Activated effector memory CD4-positive, alpha-beta T cell treated with Interleukin-2 at 50 U/mL for 16 hours (primary cell): ENCODE measurements around the gene CFAP61.

Source experiments
- DNase-seq: peaks from one replicate; pipeline ENCODE4 v3.0.0-alpha.2; 2020

The CFAP61 gene

DNA sequence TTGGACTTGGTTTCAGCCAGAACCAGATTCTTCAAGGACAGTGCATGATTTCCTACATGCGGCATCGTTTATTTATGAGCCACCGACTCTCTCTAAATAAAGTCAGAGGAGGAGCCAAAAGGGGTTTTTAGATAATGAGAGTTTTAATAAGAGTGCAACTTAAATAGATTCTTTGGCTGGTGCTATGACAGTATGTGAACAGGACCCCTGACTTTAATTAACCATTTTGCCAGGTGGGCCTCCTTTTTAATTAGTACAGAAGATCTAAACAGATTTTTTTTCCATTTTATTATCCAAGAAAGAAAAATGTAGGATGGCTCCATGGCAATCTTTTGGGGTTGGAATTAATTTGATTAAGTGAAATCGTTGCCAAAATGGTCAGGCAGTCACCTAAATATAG is 240.8 kb downstream of the CFAP61 start:
- no peak for DNase-seq

DNA sequence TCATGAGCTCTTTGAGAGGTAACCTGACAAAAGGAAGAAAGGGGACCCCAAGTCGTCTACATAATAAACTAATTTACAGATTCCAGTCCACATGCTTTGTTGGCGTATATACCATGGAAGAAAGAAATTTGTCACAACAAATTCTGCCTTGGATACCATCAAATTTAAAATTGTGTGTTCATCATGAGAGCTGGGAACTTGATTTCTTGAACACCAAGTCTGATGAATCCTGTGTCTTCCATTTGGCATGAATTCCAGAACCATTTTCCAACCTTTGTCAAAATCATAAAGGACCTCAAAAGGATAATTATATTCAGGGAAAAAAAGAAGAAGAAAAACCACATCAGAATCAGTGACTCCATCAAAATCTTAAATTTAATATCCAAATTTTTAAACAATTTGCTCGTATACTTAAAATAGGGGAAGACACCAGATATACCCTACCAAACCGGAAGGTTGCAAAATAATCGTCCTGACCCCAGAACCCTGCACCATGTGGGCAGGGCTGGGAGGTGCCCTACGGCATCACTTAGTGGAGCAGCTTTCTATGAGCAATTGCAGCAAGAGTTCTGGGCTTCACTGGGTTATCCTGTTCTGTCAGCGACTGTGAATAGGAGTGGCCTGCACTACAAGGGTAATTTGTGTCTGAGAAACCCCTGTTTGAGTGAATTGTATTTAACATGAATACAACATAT is 241.5 kb downstream of the CFAP61 start:
- no peak for DNase-seq

DNA sequence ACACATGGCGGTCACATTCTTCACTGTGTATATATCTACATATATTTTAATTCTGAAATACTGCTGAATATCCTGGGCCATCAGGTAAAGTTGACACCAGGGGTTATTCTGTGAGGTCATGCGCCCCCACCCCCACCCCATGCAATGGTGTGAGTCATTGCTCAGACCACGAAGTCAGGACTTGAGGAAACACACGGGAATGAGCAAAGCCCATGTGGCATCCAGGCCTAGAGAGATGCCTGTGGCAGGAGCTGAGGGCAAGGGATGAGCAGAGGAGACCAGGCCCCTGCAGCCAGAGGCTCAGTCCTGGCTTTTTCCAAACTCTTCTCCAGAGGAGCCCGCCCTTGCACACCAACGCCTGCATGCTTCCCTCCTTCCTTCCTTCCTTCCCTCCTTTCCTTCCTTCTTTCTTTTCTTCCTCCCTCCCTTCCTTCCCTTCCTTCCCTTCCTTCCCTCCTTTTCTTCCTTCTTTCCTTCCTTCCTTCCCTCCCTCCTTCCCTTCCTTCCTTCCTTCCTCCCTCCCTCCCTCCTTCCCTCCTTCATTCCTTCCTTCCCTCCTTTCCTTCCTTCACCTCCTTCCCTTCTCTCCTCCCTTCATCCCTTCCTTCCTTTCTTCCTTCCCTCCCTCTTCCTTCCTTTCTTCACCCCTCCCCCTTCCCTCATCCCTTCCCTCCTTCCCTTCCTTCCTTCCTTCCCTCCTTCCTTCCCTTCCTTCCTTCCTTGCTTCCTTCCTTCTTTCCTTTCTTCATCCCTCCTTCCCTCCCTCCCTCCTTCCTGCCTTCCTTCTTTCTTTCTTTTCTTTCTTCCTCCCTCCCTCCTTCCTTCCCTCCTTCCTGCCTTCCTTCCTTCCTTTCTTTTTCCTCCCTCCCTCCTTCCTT is 243.5 kb downstream of the CFAP61 start:
- DNase-seq: no peak

DNA sequence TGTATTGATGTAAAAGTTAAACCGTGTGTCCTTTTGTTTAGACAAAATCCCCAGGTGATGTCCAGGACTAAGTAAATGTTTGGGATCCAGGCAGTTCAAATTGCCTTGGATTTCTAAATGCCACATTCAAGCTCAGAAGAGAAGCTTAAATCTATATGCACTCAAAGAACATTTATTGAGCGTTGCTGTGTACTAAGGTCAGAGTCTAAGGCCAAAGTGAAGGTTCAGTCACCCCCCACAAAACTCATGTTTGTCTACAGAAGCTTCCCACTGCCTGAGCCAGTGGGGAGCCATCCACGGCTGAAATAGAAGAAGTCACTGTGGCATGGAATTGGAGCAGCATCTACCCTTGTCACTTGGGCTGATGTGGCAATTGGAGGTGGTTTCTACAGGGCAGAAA is 244.8 kb downstream of the CFAP61 start:
- no peak for DNase-seq

DNA sequence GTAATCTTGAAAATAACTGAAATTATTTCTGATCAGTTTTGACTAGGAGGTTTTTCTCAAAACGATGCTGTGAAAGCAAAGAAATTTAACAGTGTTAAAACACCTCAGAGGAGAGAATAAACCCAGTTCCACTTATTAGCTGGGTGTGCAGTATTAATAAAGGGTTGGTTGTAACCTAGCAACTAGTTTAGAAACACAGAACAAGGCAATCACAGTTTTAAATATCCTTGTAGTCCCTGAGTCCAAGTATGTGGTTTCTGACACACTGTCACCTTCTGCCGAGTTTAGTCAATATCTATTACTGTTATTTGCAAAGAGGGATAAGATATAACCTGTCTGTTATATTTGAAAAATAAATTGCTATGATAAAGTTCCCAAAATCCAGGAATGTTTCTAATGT is 245.4 kb downstream of the CFAP61 start:
- DNase-seq: no peak

DNA sequence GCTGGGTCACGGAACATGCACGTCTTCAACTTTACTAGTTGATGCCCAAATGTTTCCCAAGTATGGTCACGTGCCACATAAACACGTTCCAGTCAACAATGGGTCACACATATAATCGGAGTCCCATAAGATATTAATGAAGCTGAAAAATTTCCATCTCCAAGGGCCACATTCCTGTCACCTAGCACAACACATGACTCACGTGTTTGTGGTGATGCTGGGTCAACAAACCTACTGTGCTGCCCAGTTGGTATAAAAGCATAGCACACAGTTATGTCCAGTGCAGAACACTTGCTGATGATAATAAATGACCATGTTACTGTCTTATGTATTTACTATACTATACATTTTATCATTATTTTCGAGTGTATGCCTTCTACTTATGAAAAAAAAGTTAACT is 247.6 kb downstream of the CFAP61 start:
- DNase-seq: no peak

DNA sequence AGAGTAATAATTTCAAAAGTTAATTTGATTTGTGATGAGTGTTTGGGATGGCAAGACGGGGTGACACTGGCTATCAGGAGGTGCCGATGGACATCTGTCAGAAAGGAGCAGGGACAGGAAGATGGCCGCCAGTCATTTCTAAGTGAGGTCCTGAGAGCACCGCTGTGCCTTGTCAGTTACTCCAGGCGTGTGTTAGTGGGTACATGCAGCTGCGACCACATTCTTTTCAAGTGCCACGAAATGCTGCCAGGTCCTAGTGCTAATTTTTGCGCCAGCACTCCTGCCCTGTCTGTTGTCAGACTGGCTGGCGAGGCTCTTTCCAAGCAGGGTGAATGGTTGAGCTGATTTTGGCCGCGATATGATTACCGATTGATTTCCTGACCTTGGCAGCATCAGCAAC is 251.0 kb downstream of the CFAP61 start:
- DNase-seq: no peak

DNA sequence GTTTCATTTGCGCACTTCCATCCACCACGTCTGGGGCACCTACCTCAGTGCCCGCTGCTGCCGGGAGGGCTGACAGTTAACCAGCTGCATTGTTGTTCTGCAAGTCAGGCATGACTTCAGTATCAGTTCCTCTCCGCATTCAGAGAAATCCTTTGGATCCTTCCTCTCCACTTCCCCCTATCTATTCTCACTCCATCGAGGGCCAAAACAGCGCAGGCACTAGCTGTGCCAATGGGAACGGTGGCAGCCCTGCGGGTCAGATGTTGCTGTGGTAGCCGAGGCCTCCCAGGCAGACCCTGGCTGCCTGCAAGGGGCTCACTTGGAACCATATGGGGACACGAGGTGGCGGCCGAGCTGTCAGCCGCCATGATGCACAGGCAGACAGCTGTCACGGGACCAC is 251.4 kb downstream of the CFAP61 start:
- no peak for DNase-seq

DNA sequence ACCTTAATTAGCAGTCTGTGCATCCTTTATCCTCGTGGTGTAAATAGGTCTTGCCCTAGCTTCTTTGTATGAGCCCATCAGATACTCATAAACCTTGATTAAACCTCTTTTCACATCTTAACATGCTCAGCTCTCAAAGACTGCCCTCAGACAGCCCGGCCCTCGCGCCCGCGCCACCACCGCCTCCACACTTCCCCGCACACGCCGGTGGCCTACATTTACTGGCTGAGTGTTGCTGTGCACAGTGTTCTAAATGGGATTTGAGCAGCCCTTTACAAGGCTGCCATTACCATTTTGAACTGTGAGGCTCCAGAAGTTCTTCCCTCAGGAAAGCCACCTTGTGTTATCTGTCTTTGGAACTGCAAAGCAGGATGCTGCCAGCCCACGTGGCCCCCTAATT is 252.6 kb downstream of the CFAP61 start:
- DNase-seq: no peak

DNA sequence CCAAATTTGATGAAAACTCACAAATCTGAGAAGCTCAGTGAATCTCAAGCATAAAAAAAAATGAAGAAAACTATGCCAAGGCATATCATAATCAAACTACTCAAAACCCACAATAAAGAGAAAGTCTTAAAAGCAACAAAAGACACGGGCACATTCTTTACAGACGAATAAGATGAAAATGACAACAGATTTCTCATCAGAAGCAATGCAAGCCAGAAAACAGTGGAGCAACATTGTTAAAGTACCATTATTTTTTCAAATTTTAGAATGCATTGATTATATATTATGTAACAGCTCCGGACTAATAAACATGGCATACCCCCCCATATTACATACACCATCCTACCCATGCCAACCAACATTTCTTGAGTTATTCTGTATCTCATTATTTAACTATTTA is 260.2 kb downstream of the CFAP61 start:
- DNase-seq: no peak

DNA sequence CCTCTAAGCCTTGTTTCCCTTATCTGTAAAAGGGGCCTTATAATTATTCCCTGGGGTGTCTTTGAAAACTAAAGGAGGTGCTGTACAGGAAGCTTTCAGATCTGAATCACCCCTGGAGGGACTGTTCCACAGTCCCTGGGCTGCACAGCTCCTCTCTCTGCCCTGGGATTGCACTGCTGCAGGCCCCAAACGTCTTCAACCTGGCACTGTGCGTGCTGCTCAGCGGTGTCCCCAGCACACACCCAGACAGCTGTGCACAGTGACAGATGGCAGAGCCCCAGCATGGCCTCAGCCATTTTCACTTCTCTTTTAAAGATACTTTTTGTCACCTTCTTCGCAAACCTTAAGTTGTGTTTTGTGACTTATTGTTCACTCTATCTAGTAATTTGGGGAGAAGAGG is 264.9 kb downstream of the CFAP61 start:
- no peak for DNase-seq

DNA sequence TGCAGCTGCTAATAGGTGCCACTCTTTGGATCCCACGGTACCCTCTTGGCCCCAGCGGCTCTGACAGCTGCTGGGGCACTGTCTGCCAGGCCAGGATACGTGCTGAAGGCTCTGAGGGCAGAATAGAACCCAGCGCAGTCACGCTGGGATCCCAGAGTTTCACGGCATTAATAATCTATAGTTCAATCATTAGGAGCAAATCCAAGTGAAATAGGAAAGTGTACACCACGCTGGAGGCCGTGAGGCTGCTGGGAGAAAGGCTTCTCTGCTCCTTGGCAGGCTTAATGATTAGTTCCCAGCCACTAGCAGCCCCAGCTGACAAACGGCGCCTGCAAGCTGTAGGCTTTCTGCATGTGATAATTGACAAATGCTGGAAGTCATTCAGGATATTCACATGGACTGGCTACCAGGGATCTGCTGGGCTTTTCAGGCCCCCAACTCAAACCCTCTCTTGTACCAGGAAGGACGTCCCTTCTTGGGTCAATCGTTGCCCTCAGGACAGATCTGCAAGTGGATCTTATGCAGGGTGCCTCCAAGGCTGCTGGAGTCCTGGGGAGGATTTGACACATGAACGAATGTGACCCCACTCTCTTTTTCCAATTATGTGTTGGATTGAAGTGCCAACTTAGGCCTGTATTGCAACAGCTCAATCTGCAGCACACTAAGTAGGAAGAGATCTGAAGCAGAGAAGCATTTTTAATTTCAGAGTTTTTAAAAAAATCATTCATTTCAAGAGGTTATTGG is 265.5 kb downstream of the CFAP61 start:
- DNase-seq: no peak

DNA sequence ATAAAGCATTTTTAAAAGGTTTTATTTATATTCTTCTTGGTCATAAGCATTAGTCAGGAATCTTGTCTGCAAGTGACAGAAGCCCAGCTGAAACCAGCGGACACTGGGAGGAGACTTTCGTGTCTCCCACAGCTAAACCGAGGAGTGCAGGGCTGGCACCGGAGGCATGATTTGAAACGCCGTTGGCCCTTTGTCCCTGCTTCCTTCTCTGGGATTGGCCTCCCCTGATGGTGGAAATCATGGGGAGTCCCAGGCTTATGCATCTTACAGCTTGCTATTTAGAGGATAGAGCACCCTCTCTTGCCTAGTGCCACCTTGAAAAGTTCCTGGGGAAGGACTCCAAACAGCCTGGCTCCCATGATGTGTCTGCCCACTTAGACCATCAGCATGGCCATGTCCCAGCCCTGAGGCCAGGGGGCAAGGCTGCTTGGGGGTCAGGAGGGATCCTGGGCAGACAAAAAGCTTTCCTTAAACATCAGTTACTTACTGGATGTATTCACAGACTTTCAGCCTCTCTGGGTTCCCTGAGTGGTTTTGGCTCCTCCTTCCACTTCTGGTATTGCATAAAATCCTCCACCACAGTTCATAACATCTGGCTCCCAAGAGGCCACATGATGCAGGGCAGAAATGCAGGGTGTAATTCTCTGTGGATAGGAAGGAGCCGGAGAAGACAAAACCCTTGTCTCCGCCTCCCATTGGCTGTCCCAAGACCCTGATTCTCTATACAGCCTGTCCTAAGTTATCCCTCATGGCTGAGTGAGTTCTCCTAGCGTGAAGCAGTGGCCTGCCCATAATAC is 266.2 kb downstream of the CFAP61 start:
- DNase-seq: no peak

DNA sequence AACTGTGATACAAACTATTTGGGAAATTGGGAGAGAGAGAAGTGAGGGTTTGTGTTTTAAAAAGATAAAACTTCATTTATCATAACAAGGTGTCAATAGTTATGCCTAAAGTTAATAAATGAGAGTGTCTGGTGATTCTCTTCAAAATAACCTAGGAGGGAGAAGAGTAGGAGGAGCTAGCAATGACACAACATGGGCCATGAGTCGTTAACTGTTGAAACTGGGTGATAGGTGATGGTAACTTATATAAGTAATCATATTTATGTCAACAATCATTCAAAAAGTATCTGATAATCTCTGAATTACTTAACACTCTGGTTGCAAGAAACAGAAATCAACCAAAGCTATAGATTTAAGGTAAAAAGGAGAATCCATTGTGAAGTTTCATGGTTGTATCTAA is 268.8 kb downstream of the CFAP61 start:
- DNase-seq: no peak

DNA sequence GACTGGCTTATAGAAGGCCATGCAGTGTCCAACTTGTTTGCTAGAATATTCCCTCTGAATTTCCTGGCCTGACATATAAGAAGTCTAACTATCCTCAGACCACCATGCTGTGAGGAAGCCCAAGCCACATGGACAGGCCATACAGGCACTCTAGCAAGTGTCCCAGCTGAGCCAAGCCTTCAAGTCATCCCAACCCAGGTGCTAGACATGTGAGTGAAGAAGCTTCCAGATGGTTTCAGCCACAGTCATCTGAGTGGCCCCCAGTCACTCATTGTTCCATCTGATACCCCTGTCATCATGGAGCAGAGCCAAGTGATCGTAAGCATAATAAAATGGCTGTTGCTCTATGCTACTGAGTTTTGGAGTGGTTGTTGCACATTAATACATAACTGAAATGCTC is 269.6 kb downstream of the CFAP61 start:
- DNase-seq: no peak

DNA sequence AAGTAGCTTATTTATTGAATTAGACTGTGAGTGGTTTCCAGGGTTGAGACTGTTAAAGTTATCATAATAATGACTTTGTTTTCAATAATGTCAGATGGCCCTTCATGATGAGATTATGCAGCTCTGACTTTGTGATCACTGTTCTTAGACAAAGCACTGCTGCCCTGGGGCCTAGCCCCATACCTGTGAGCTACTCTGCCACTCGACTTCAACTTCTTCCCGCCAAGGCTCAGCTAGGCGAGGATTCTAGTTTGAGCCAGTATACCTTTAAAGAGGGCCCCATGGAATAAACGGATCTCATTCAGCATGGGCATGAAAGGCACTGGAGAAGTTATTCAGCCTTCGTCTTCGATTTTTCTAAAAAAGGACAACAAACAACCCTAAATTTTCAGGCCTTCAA is 270.6 kb downstream of the CFAP61 start:
- no peak for DNase-seq

DNA sequence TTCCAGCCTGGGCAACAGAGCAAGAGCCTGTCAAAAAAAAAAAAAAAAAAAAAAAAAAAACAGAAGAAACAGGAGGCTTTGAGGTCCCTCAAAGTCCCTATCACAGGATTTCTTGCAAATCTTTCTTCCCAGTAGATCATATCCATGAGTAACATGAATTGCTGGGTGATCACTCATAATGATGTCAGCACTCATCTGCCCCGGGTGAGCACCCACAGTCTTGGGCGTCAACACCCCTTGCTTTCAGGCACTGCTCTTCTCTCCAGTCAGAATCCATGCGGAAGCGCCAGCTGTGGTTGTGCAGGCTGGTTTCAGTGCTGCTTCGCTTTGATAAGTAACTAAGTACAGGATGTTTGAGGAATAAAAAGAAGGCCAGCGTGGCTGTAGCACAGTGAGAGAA is 275.4 kb downstream of the CFAP61 start:
- no peak for DNase-seq

DNA sequence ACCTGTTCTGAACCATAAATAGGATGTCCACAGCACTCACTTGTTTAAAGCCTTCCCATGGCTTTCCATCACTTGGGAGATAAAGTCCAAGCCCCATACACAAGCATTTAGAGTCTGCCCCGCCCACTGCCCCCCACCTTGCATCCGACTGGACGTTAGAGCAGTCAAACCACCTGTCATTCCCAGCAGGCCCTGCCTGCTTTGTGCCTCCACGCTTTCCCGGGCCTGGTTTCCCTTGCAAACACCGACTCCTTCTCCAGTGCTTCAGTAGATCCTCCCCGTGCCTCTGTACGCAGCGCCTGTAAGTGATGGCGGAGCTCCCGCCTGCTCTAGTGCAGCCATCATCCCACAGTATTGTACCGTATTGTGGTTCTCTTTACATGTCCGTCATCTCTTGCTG is 277.2 kb downstream of the CFAP61 start:
- no peak for DNase-seq

DNA sequence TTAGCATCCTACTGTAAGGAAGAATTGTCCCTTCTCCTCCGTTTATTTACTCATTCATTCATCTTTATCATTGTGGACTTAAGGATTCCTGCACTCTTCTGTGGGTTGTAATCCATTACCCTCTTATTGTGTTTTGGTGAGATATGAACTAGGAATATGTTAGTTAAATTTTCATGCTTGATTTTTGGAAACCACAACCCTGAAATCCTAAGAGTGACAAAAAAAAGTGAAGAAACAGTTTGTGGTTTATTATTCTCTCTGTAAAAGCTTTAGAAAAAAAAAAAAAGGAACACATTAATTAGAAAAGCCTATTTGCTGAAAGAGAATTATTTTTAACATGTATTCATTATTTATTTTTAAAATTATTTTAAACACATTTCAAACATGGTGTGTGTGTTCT is 278.8 kb downstream of the CFAP61 start:
- DNase-seq: no peak

DNA sequence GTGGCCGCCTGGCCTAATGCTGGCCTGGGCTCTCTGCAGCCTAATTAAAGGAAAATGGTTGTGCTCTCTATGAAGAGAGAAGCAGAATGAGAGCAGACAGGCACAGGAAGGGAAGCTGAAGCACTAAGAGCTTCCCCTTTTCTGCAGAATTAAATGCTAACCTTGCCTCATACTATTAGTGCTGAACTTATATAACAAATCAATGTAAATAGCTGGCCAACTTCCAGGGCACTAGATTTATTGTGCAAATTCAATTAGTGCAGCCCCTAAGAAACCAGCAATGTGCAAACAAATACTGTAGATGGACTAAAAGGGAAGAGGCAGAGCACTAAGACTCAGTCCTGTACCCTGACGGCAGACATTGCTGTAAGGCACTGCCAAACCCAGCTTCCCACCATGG is 279.5 kb downstream of the CFAP61 start:
- DNase-seq: no peak

DNA sequence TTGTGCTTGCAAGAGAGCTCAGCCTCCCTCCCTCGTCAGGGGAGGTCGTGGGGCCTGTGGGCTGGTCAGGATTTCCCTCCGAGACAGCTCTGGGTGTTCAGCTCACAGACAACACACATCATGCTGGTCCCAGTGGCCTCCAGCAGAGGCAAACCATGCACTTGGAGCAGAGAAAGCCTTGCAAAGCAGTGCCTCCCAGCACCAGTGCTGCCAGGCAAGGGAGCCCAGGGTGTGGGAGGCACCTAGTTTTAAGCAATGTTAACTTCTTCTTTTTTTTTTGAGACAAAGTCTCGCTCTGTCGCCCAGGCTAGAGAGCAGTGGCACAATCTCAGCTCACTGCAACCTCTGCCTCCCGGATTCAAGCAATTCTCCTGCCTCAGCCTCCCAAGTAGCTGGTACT is 281.5 kb downstream of the CFAP61 start:
- no peak for DNase-seq

DNA sequence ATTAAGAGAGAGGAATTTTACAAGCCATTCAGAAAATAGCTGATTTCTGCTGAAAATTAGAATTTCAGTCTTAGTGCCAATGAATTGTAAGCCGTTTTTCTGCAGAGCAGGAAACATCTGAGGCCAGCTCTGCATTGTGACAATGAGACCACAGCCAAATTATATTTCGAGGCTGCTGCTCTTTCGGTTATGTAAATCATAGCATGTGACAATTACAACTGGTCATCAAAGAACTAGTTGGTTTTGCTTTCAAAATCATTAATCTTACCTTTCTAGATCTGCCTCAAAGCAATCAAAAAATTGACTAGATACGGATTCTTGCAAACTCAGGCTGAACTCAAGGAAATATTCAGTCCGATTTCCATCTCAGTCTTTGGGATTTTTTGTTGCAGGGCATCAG is 282.2 kb downstream of the CFAP61 start:
- DNase-seq: no peak

DNA sequence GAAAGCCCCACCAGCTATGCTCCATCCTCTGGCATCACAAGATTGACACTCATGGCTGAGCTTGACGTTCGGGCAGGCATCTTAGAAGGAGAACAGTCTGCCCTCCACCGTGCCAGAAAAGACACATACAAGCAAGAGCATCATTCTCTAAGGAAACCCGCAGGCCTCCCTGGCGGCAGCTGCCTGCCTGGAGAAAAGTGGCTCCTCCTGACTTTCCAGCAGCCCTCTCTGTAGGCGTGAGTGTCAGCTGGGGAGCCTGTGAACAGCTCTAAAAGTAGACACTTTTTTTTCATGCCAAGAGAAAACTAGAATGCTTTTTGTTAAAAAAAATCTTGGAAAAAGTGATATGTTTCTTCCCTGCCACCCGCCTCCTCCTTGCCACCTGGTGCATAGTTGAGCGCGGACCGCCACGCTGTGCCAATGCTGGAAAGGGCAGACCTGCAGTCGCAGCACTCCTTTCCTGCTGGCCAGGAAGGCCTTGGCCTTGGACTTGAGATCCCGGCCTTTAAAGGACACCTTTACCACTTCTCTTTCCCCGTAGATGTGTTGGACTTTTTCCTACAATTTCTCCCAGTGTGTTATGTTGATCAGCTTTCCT is 285.9 kb downstream of the CFAP61 start:
- no peak for DNase-seq
